Measurements from ENCODE around the gene EOLA1. TPM values are rescaled to one million over a fixed set of nuclear protein-coding genes. Genes with fewer than 3 reads are reported as not detected.
"Not testable (repeated sequence)": the region's sequence is repeated elsewhere in the genome, so short reads cannot be mapped to it uniquely, and the experiment has no call there.

EOLA1 gene
- total RNA-seq, 1 donor from 2014 or later: 25.2 TPM

- H3K27ac Mint-ChIP-seq; H3K36me3 Mint-ChIP-seq (ENCODE audit: low read depth); intact Hi-C loops (cut with micrococcal nuclease); DNase-seq (ENCODE audit: low spot score); H3K9me3 Mint-ChIP-seq; H3K4me3 Mint-ChIP-seq (ENCODE audit: low read depth); H3K27me3 Mint-ChIP-seq (ENCODE audit: low read depth); H3K4me1 Mint-ChIP-seq (ENCODE audit: low read depth): not testable (repeated sequence)
Observed at GRCh38 chrX:149551939-149552248, 11.1 kb downstream of the EOLA1 start.

- H3K36me3 Mint-ChIP-seq (ENCODE audit: low read depth); H3K9me3 Mint-ChIP-seq; H3K27me3 Mint-ChIP-seq (ENCODE audit: low read depth); H3K27ac Mint-ChIP-seq; DNase-seq (ENCODE audit: low spot score); H3K4me1 Mint-ChIP-seq (ENCODE audit: low read depth); intact Hi-C loops (cut with micrococcal nuclease); H3K4me3 Mint-ChIP-seq (ENCODE audit: low read depth): not testable (repeated sequence)
Observed at GRCh38 chrX:149555251-149555650, 14.4 kb downstream of the EOLA1 start.

- H3K27ac Mint-ChIP-seq: no peak overlapping the region
- no peaks in the 10 kb centered on the region for H3K9me3 Mint-ChIP-seq
- intact Hi-C loops (cut with micrococcal nuclease): no loop called here
- peaks cover 1% of the 10 kb centered on the region for H3K4me1 Mint-ChIP-seq (ENCODE audit: low read depth)
- H3K4me3 Mint-ChIP-seq (ENCODE audit: low read depth): no peak overlapping the region
- H3K36me3 Mint-ChIP-seq (ENCODE audit: low read depth): no peaks in the 10 kb centered on the region
- H3K27me3 Mint-ChIP-seq (ENCODE audit: low read depth): no peaks in the 10 kb centered on the region
- no peak for DNase-seq (ENCODE audit: low spot score)
Observed at GRCh38 chrX:149563359-149563758, 22.5 kb downstream of the EOLA1 start.

GRCh38 chrX:149567621-149568417 lies 27.0 kb downstream of the EOLA1 start:
- intact Hi-C loops (cut with micrococcal nuclease): no loop called here
- no peak for DNase-seq (ENCODE audit: low spot score)

GRCh38 chrX:149568701-149569296 lies 28.0 kb downstream of the EOLA1 start:
- H3K9me3 Mint-ChIP-seq: no peaks in the 10 kb centered on the region
- no peak overlapping the region for H3K27ac Mint-ChIP-seq
- no peak overlapping the region for H3K4me3 Mint-ChIP-seq (ENCODE audit: low read depth)
- DNase-seq (ENCODE audit: low spot score): no peak
- peaks cover 23% of the 10 kb centered on the region for H3K4me1 Mint-ChIP-seq (ENCODE audit: low read depth)
- intact Hi-C loops (cut with micrococcal nuclease): no loop called here
- no peaks in the 10 kb centered on the region for H3K27me3 Mint-ChIP-seq (ENCODE audit: low read depth)
- H3K36me3 Mint-ChIP-seq (ENCODE audit: low read depth): no peaks in the 10 kb centered on the region

More at GRCh38 chrX:149567621-149568417, 27.0 kb downstream of the EOLA1 start:
- H3K27ac Mint-ChIP-seq: no peak overlapping the region
- H3K9me3 Mint-ChIP-seq: no peaks in the 10 kb centered on the region
- H3K27me3 Mint-ChIP-seq (ENCODE audit: low read depth): no peaks in the 10 kb centered on the region
- H3K4me3 Mint-ChIP-seq (ENCODE audit: low read depth): no peak overlapping the region
- H3K4me1 Mint-ChIP-seq (ENCODE audit: low read depth): peaks cover 21% of the 10 kb centered on the region
- no peaks in the 10 kb centered on the region for H3K36me3 Mint-ChIP-seq (ENCODE audit: low read depth)

GRCh38 chrX:149569770-149570169 lies 29.0 kb downstream of the EOLA1 start:
- H3K27me3 Mint-ChIP-seq (ENCODE audit: low read depth): no peaks in the 10 kb centered on the region
- intact Hi-C loops (cut with micrococcal nuclease): no loop called here
- H3K36me3 Mint-ChIP-seq (ENCODE audit: low read depth): no peaks in the 10 kb centered on the region
- H3K27ac Mint-ChIP-seq: no peak overlapping the region
- H3K4me1 Mint-ChIP-seq (ENCODE audit: low read depth): peaks cover 23% of the 10 kb centered on the region
- H3K4me3 Mint-ChIP-seq (ENCODE audit: low read depth): no peak overlapping the region
- H3K9me3 Mint-ChIP-seq: no peaks in the 10 kb centered on the region
- DNase-seq (ENCODE audit: low spot score): no peak

- Mint-ChIP-seq H3K27me3 (ENCODE audit: low read depth) (no peaks in the 10 kb centered on the region), H3K9me3 (no peaks in the 10 kb centered on the region), H3K27ac (no peak overlapping the region), H3K4me1 (ENCODE audit: low read depth) (peaks cover 23% of the 10 kb centered on the region), H3K4me3 (ENCODE audit: low read depth) (no peak overlapping the region), H3K36me3 (ENCODE audit: low read depth) (no peaks in the 10 kb centered on the region)
- no peak for DNase-seq (ENCODE audit: low spot score)
- intact Hi-C loops (cut with micrococcal nuclease): no loop called here
Observed at GRCh38 chrX:149570668-149571067, 29.9 kb downstream of the EOLA1 start.

GRCh38 chrX:149571770-149572169 lies 31.0 kb downstream of the EOLA1 start:
- no peak for DNase-seq (ENCODE audit: low spot score)
- intact Hi-C loops (cut with micrococcal nuclease): no loop called here
- peaks cover 23% of the 10 kb centered on the region for H3K4me1 Mint-ChIP-seq (ENCODE audit: low read depth)
- H3K4me3 Mint-ChIP-seq (ENCODE audit: low read depth): no peak overlapping the region
- no peak overlapping the region for H3K27ac Mint-ChIP-seq
- H3K27me3 Mint-ChIP-seq (ENCODE audit: low read depth): no peaks in the 10 kb centered on the region
- no peaks in the 10 kb centered on the region for H3K36me3 Mint-ChIP-seq (ENCODE audit: low read depth)
- H3K9me3 Mint-ChIP-seq: no peaks in the 10 kb centered on the region

GRCh38 chrX:149572743-149573142 lies 31.9 kb downstream of the EOLA1 start:
- no peak for DNase-seq (ENCODE audit: low spot score)
- intact Hi-C loops (cut with micrococcal nuclease): no loop called here
- Mint-ChIP-seq H3K27me3 (ENCODE audit: low read depth) (no peaks in the 10 kb centered on the region), H3K36me3 (ENCODE audit: low read depth) (no peaks in the 10 kb centered on the region), H3K27ac (peak overlapping the region; percentile 88), H3K4me3 (ENCODE audit: low read depth) (no peak overlapping the region), H3K4me1 (ENCODE audit: low read depth) (peaks cover 23% of the 10 kb centered on the region), H3K9me3 (no peaks in the 10 kb centered on the region)

- H3K27me3 Mint-ChIP-seq (ENCODE audit: low read depth); H3K4me3 Mint-ChIP-seq (ENCODE audit: low read depth); H3K36me3 Mint-ChIP-seq (ENCODE audit: low read depth); H3K27ac Mint-ChIP-seq; DNase-seq (ENCODE audit: low spot score); intact Hi-C loops (cut with micrococcal nuclease); H3K9me3 Mint-ChIP-seq: not testable (repeated sequence)
- peaks cover 23% of the 10 kb centered on the region for H3K4me1 Mint-ChIP-seq (ENCODE audit: low read depth)
Observed at GRCh38 chrX:149573456-149573855, 32.6 kb downstream of the EOLA1 start.

GRCh38 chrX:149585631-149586030 lies 44.8 kb downstream of the EOLA1 start:
- intact Hi-C loops (cut with micrococcal nuclease); H3K27me3 Mint-ChIP-seq (ENCODE audit: low read depth); DNase-seq (ENCODE audit: low spot score); H3K9me3 Mint-ChIP-seq; H3K4me1 Mint-ChIP-seq (ENCODE audit: low read depth); H3K36me3 Mint-ChIP-seq (ENCODE audit: low read depth); H3K4me3 Mint-ChIP-seq (ENCODE audit: low read depth); H3K27ac Mint-ChIP-seq: not testable (repeated sequence)

GRCh38 chrX:149587359-149587758 lies 46.5 kb downstream of the EOLA1 start, which contains the start of gene MAGEA9B:
MAGEA9B (minus strand) TSS chrX:149587459; CDS start chrX:149583179, 4,280 bp downstream.
- H3K4me1 Mint-ChIP-seq (ENCODE audit: low read depth); H3K36me3 Mint-ChIP-seq (ENCODE audit: low read depth); H3K27me3 Mint-ChIP-seq (ENCODE audit: low read depth); H3K4me3 Mint-ChIP-seq (ENCODE audit: low read depth); intact Hi-C loops (cut with micrococcal nuclease); DNase-seq (ENCODE audit: low spot score); H3K9me3 Mint-ChIP-seq; H3K27ac Mint-ChIP-seq: not testable (repeated sequence)

GRCh38 chrX:149590993-149591392 lies 50.2 kb downstream of the EOLA1 start:
- H3K4me3 Mint-ChIP-seq (ENCODE audit: low read depth); H3K27me3 Mint-ChIP-seq (ENCODE audit: low read depth); H3K27ac Mint-ChIP-seq; intact Hi-C loops (cut with micrococcal nuclease); DNase-seq (ENCODE audit: low spot score); H3K9me3 Mint-ChIP-seq; H3K4me1 Mint-ChIP-seq (ENCODE audit: low read depth); H3K36me3 Mint-ChIP-seq (ENCODE audit: low read depth): not testable (repeated sequence)

Measured in activated T-helper 2 cell treated with anti-CD3 and anti-CD28 coated beads, Interferon-gamma antibody, Interleukin-2, Interleukin-4, amounts not matched to agents 10 μg/mL and 5 μg/mL and 100 μg/mL, durations not matched to agents 14 hours and 24 hours and 36 hours (primary cell).